ENCODE results near the gene PLK5.

PLK5 gene

GRCh38 chr19:1577929-1578618 lies 54.2 kb downstream of the PLK5 start:
- no peak overlapping the region for H3K9ac ChIP-seq

DNA sequence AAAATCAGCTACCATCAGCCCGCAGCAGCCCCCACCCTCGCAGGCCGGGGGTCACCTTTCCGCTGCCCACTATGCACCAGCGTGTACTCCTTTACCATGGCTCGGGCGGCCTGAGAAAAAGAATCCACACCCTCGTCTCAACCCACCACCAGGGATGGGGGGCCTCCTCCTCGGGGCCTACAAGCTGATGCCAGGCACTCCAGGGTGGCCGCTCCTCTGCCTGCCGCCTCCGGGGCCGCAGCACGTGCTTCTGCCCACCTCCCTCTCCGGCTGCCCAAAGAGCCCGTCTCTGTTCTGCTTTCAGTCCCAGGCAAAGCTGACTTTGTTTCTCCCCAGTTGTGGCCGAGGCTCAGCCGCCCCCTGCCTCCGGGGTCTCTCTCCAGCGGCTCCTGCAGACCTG lies 55.3 kb downstream of the PLK5 start:
- no peaks in the 10 kb centered on the region for H3K27me3 ChIP-seq (ENCODE audit: insufficient read depth, low read depth)
- TF ChIP-seq, protein P1, sequence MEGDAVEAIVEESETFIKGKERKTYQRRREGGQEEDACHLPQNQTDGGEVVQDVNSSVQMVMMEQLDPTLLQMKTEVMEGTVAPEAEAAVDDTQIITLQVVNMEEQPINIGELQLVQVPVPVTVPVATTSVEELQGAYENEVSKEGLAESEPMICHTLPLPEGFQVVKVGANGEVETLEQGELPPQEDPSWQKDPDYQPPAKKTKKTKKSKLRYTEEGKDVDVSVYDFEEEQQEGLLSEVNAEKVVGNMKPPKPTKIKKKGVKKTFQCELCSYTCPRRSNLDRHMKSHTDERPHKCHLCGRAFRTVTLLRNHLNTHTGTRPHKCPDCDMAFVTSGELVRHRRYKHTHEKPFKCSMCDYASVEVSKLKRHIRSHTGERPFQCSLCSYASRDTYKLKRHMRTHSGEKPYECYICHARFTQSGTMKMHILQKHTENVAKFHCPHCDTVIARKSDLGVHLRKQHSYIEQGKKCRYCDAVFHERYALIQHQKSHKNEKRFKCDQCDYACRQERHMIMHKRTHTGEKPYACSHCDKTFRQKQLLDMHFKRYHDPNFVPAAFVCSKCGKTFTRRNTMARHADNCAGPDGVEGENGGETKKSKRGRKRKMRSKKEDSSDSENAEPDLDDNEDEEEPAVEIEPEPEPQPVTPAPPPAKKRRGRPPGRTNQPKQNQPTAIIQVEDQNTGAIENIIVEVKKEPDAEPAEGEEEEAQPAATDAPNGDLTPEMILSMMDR (conservative IDR thresholded peaks at IDR 0.05; ENCODE audit: low read depth, low read length) = no peak
- no peaks in the 10 kb centered on the region for H3K79me2 ChIP-seq (ENCODE audit: insufficient read depth, low read depth)
- no peaks in the 10 kb centered on the region for H3K36me3 ChIP-seq (ENCODE audit: insufficient read depth)
- no peak overlapping the region for H3K4me3 ChIP-seq (IDR thresholded peaks at IDR 0.05; ENCODE audit: insufficient read depth, low read depth, low read length)
- H4K20me1 ChIP-seq (ENCODE audit: insufficient read depth) = no peaks in the 10 kb centered on the region
- no peak overlapping the region for H3K9ac ChIP-seq
- no peak overlapping the region for H3K27ac ChIP-seq
- no peak overlapping the region for H3K4me2 ChIP-seq
- peaks cover 10% of the 10 kb centered on the region for H3K4me1 ChIP-seq (ENCODE audit: low read depth, poor library complexity, severe bottlenecking)
- H2AFZ ChIP-seq (ENCODE audit: low read depth) = no peak overlapping the region

More at GRCh38 chr19:1577929-1578618, 54.2 kb downstream of the PLK5 start:
- no peaks in the 10 kb centered on the region for H3K27me3 ChIP-seq (ENCODE audit: insufficient read depth, low read depth)
- H3K79me2 ChIP-seq (ENCODE audit: insufficient read depth, low read depth) = no peaks in the 10 kb centered on the region
- no peak overlapping the region for H3K4me2 ChIP-seq
- H3K4me1 ChIP-seq (ENCODE audit: low read depth, poor library complexity, severe bottlenecking) = peaks cover 22% of the 10 kb centered on the region
- H4K20me1 ChIP-seq (ENCODE audit: insufficient read depth) = no peaks in the 10 kb centered on the region
- no peak overlapping the region for H3K4me3 ChIP-seq (IDR thresholded peaks at IDR 0.05; ENCODE audit: insufficient read depth, low read depth, low read length)
- no peaks in the 10 kb centered on the region for H3K36me3 ChIP-seq (ENCODE audit: insufficient read depth)
- no peak overlapping the region for H3K27ac ChIP-seq
- H2AFZ ChIP-seq (ENCODE audit: low read depth) = no peak overlapping the region
- TF ChIP-seq, protein P1 (conservative IDR thresholded peaks at IDR 0.05; ENCODE audit: low read depth, low read length) = no peak

DNA sequence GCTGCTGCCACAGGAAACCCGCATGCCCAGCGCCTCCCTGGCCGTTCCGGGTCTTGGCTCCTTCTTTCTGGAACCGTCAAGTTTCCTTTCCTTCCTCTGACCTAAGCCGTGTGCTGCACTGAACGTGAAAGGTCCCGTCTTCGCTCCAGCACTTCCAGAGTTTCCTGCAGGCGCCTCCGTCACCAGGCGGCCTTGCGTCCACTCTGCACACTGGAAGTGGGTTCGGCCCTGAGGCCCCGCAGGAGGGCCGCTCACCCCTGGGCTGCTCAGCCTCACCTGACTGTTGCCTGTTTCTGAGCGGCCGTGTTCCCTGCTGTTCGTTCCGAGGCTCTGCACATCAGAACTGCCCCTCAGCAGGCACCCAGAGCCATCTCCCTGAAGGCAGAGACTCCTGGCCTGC lies 56.5 kb downstream of the PLK5 start:
- Histone ChIP-seq H4K20me1 (ENCODE audit: insufficient read depth) (no peaks in the 10 kb centered on the region), H3K4me3 (IDR thresholded peaks at IDR 0.05; ENCODE audit: insufficient read depth, low read depth, low read length) (no peak overlapping the region), H3K4me2 (no peak overlapping the region), H3K27me3 (ENCODE audit: insufficient read depth, low read depth) (no peaks in the 10 kb centered on the region), H3K79me2 (ENCODE audit: insufficient read depth, low read depth) (no peaks in the 10 kb centered on the region), H2AFZ (ENCODE audit: low read depth) (no peak overlapping the region), H3K9ac (no peak overlapping the region), H3K36me3 (ENCODE audit: insufficient read depth) (no peaks in the 10 kb centered on the region), H3K27ac (no peak overlapping the region), H3K4me1 (ENCODE audit: low read depth, poor library complexity, severe bottlenecking) (no peaks in the 10 kb centered on the region)
- TF ChIP-seq, protein P1 (conservative IDR thresholded peaks at IDR 0.05; ENCODE audit: low read depth, low read length) = no peak

DNA sequence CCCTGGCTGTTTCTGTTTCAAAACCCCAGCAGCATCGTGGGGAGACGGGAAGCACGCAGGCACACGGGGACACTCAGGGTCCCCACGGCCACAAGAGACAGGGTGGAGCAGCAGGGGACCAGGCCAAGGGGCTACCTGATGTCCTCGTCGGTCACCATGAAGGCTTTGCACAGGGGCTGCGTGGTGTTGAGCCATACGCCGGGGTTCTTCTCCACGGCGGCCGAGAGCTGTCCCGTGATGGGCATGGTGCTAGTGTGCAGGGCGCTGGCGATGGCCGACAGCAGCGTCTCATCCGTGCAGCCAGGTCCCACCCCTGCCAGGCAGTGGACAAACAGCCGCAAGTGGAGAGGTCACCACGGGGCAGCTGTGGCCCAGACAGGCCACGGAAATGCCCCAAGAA lies 57.1 kb downstream of the PLK5 start:
- Histone ChIP-seq H3K9ac (no peak overlapping the region), H3K4me1 (ENCODE audit: low read depth, poor library complexity, severe bottlenecking) (no peaks in the 10 kb centered on the region), H4K20me1 (ENCODE audit: insufficient read depth) (no peaks in the 10 kb centered on the region), H3K79me2 (ENCODE audit: insufficient read depth, low read depth) (no peaks in the 10 kb centered on the region; the same call in 1 of the 2 replicates), H3K27me3 (ENCODE audit: insufficient read depth, low read depth) (no peaks in the 10 kb centered on the region), H2AFZ (ENCODE audit: low read depth) (no peak overlapping the region), H3K36me3 (ENCODE audit: insufficient read depth) (no peaks in the 10 kb centered on the region), H3K4me3 (IDR thresholded peaks at IDR 0.05; ENCODE audit: insufficient read depth, low read depth, low read length) (no peak overlapping the region), H3K27ac (no peak overlapping the region), H3K4me2 (no peak overlapping the region)
- TF ChIP-seq, protein P1 (conservative IDR thresholded peaks at IDR 0.05; ENCODE audit: low read depth, low read length) = no peak
